Heart left ventricle (tissue), 16 donors: ENCODE measurements around the gene MBP. TPM values are rescaled to one million over a fixed set of nuclear protein-coding genes. Genes with fewer than 3 reads are reported as not detected.

Source experiments
- ATAC-seq, 4 donors: fragments of 200-7000 bp; cut with Tn5 transposase; one replicate each; pipeline ENCODE4 v1.9.1; 2020 to 2022; ENCODE audit warnings: moderate library complexity in 4 of 4, mild to moderate bottlenecking in 3 of 4, moderate number of reproducible peaks in 1 of 4
- DNase-seq, 5 donors: peaks; one replicate each; pipeline ENCODE4 v3.0.0-alpha.2; 2020
- H3K27ac ChIP-seq, 12 donors: fragments of 200-600 bp; sonication (generic) in 4 of 12; one replicate each; pipeline versions ENCODE4 v1.5.0 to v1.8.0; 2016 to 2022; ENCODE audit warnings: mild to moderate bottlenecking in 2 of 12
- H3K27me3 ChIP-seq, 9 donors: fragments of 200-600 bp; sonication (generic) in 2 of 9; one replicate each; pipeline versions ENCODE4 v1.5.1 to v1.8.0; 2016 to 2022; ENCODE audit warnings: mild to moderate bottlenecking in 3 of 9
- H3K36me3 ChIP-seq, 9 donors: fragments of 200-600 bp; sonication (generic) in 2 of 9; one replicate each; pipeline versions ENCODE4 v1.5.0 to v1.8.0; 2018 to 2022; ENCODE audit warnings: mild to moderate bottlenecking in 2 of 9
- H3K4me1 ChIP-seq, 12 donors: fragments of 200-600 bp; sonication (generic) in 4 of 12; one replicate each; pipeline versions ENCODE4 v1.5.0 to v1.8.0; 2016 to 2022; ENCODE audit warnings: mild to moderate bottlenecking in 3 of 12
- H3K4me3 ChIP-seq, 12 donors: fragments of 200-600 bp; sonication (generic) in 4 of 12; one replicate each; pipeline versions ENCODE4 v1.5.0 to v1.8.0; 2017 to 2022; ENCODE audit warnings: mild to moderate bottlenecking in 9 of 12, moderate library complexity in 4 of 12
- H3K9me3 ChIP-seq, 12 donors: fragments of 200-600 bp; sonication (generic) in 4 of 12; one replicate each; pipeline versions ENCODE4 v1.5.0 to v1.8.0; 2016 to 2022; ENCODE audit warnings: mild to moderate bottlenecking in 1 of 12
- CTCF ChIP-seq, 12 donors: fragments of 200-600 bp; sonication (generic) in 4 of 12; IDR thresholded peaks; one replicate each; pipeline versions ENCODE4 v1.5.0 to v1.8.0; 2018 to 2022; ENCODE audit warnings: antibody characterized with exemption in 12 of 12, mild to moderate bottlenecking in 5 of 12
- POLR2A ChIP-seq, 2 donors: fragments of 450-650 bp; IDR thresholded peaks; one replicate each; pipeline ENCODE4 v1.6.1; 2017; ENCODE audit warnings: antibody characterized with exemption in 2 of 2, mild to moderate bottlenecking in 2 of 2, moderate library complexity in 2 of 2
- WGBS, 4 donors: extraction: QIAGEN DNeasy Blood & Tissue Kit in 2 of 4; methylation state at CpG; one replicate each; pipeline versions ENCODE4 v1.1.5 to v1.1.7; 2013 to 2018; 5-methylcytosine and 5-hydroxymethylcytosine counted together
- intact Hi-C, 10 donors: fragments of 100-400 bp; cut with DNase I; formaldehyde crosslinking; loops; one replicate each; pipeline versions ENCODE4 v1.11.1 to v1.14.2; 2022
- polyA plus RNA-seq, 2 donors: library from polyadenylated mRNA; stranded (reverse); fragments of 200-250 nt; gene quantifications; one replicate each; pipeline ENCODE4 v1.2.3, GENCODE V29; 2013
- total RNA-seq, 9 donors: library from RNA; depleted of rRNA in 2 of 9; stranded (reverse); fragments of >200 nt in 2 of 9; fragmentation: NEBNext Ultra II Directional in 3 of 9; extraction: Animal tissue kit (Norgen Biotek cat#: 25700) in 3 of 9; gene quantifications; one replicate each; pipeline versions ENCODE4 v1.1.0 to v1.2.4, GENCODE V29; 2016 to 2023
- donor health status: ischemic (EF 13 %, LVEDD 7.1; RV severe dilation, severe dysfunction).
- donor health status: healthy with polysubstance abuse.
- donor health status: DM: no; HTN: yes; CAD: no.
- donor health status: DM: no; HTN: no; CAD: no.
- donor health status: ischemic (EF 25% LVEDD 6.9; RV normal size, moderate dysfunction).
- donor health status: ischemic (EF 25% LVEDD 5.7; RV mildly dilated, moderate dysfunction).
- donor health status: healthy.
- donor health status: DM: yes; HTN: yes; CAD: no.
- donor health status: ischemic (EF 35%, LVEDD 5.7; RV mildly dilated, moderate dysfunction).
- donor health status: nonischemic (EF 11% LVEDD 7.7; RV severe dilation, severe dysfunction).
- donor health status: DM: yes; HTN: yes; CAD: no.
- donor health status: PGD.
- donor health status: ischemic (EF 29% LVEDD 5.4; RV normal size, mild dysfunction).
- donor health status: nonischemic (EF 23%, LVEDD 6.1; RV moderate dilation, normal function).

Gene MBP
- total and polyA plus RNA-seq, 11 donors: 7.7 to 93.0 (median 31.8) TPM

GRCh38 chr18:77135339-77136075 lies 2.9 kb upstream of the MBP start:
- Histone ChIP-seq H3K36me3 (no peaks in the 10 kb centered on the region), H3K4me1 (peaks cover 0 to 29% (median 15%) of the 10 kb centered on the region in 12 donors), H3K27me3 (peaks cover 0 to 15% (median 0%) of the 10 kb centered on the region in 9 donors), H3K9me3 (peaks cover 0 to 3% (median 0%) of the 10 kb centered on the region in 12 donors), H3K27ac (no peak overlapping the region), H3K4me3 (no peak overlapping the region)
- ATAC-seq (no peak), DNase-seq (no peak)
- WGBS, 4 donors: 82 to 95% (median 91%) methylated on average over 16 of the region's 16 CpGs
- intact Hi-C loops: loop anchor here in 3 of 10 donors (10.0 kb wide), 2 partner anchors 69 to 131 kb away; no protein-coding TSS in a partner anchor
- TF ChIP-seq POLR2A (IDR thresholded peaks at IDR 0.05): no peak
- no peak for TF ChIP-seq CTCF (IDR thresholded peaks at IDR 0.05)

GRCh38 chr18:77134611-77135010 lies 2.0 kb upstream of the MBP start:
- H3K4me3 ChIP-seq: no peak overlapping the region
- WGBS, 4 donors: 69 to 91% (median 78%) methylated on average over 4 of the region's 4 CpGs
- peak overlapping the region in 6 of 12 donors; percentile 20 to 98 (median 94) for H3K27ac ChIP-seq
- no peaks in the 10 kb centered on the region for H3K36me3 ChIP-seq
- intact Hi-C loops: loop anchor here in 6 of 10 donors (5.0 to 10.0 kb wide), 7 partner anchors 57 to 132 kb away; no protein-coding TSS in a partner anchor
- TF ChIP-seq CTCF (IDR thresholded peaks at IDR 0.05) (no peak), POLR2A (IDR thresholded peaks at IDR 0.05) (no peak)
- peaks cover 0 to 3% (median 0%) of the 10 kb centered on the region in 12 donors for H3K9me3 ChIP-seq
- peaks cover 0 to 23% (median 0%) of the 10 kb centered on the region in 9 donors for H3K27me3 ChIP-seq
- no peak for DNase-seq
- peaks cover 0 to 35% (median 18%) of the 10 kb centered on the region in 12 donors for H3K4me1 ChIP-seq
- ATAC-seq: no peak

- Histone ChIP-seq H3K27ac (peak overlapping the region in 10 of 12 donors; percentile 70 to 98 (median 90)), H3K4me3 (peak overlapping the region in 5 of 12 donors; percentile 59 to 98 (median 84)), H3K27me3 (peaks cover 0 to 28% (median 0%) of the 10 kb centered on the region in 9 donors), H3K4me1 (peaks cover 0 to 42% (median 25%) of the 10 kb centered on the region in 12 donors), H3K36me3 (no peaks in the 10 kb centered on the region), H3K9me3 (peaks cover 0 to 3% (median 0%) of the 10 kb centered on the region in 12 donors)
- peak; percentile 52 to 77 (median 59) for DNase-seq
- TF ChIP-seq POLR2A (IDR thresholded peaks at IDR 0.05) (no peak), CTCF (IDR thresholded peaks at IDR 0.05) (peak in 4 of 12 donors; percentile 3 to 30 (median 21))
- peak in 3 of 4 donors; percentile 15 to 56 (median 55) for ATAC-seq
- intact Hi-C loops: loop anchor here in 6 of 10 donors (5.0 to 10.0 kb wide), 7 partner anchors 57 to 132 kb away; no protein-coding TSS in a partner anchor
- 34 to 41% (median 37%) methylated on average over 12 of the region's 12 CpGs for WGBS, 4 donors
These were observed 1.4 kb upstream of the MBP start for GRCh38 chr18:77133835-77134496.
